OCI-LY1 (cell line): ENCODE data around the gene GTPBP10.

Source experiments
- CTCF ChIP-seq: fragments of 200-600 bp; sonication (generic), shearing (Covaris generic); IDR thresholded peaks from 2 replicates; pipeline ENCODE4 v1.5.1; 2017; ENCODE audit warnings: mild to moderate bottlenecking, antibody characterized with exemption, low read length, moderate library complexity, mixed read lengths
- EZH2 ChIP-seq: fragments of 200-600 bp; sonication (generic), shearing (Covaris generic); IDR thresholded peaks from 2 replicates; pipeline ENCODE4 v1.8.0; 2017; ENCODE audit warnings: borderline replicate concordance, mixed run types, mild to moderate bottlenecking, antibody characterized with exemption, low read length, moderate library complexity, mixed read lengths

- no peak for TF ChIP-seq CTCF
- no peak for TF ChIP-seq EZH2
Measured at GRCh38 chr7:90384433-90384832, 37.9 kb downstream of the GTPBP10 start.
